Stromal cell of bone marrow (primary cell): ENCODE data around the gene MAGI1.
"Not testable (repeated sequence)": the region's sequence is repeated elsewhere in the genome, so short reads cannot be mapped to it uniquely, and the experiment has no call there.

Source experiments
- DNase-seq: peaks from one replicate; pipeline ENCODE4 v3.0.0-alpha.2; 2012; ENCODE audit warnings: low read depth

The MAGI1 gene

DNA sequence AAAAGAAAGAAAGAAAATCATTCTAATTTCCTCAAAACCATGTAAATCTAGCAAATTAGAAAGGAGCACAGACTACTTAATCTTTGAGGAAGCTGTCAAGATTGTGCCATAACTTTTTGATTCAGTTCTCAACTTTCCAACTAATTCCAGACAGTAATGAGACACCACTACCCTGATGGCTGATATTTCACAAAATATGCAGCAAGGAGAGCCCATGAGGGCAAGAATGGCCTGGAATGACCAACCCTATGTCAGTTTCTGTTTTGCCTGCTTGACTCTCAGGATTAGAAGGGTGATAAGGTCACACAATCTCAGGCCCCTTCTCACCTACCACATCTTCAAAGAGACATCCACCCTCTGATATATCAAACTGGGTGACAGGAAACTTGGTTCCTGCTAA lies 134.7 kb downstream of the MAGI1 start:
- no peak for DNase-seq

DNA sequence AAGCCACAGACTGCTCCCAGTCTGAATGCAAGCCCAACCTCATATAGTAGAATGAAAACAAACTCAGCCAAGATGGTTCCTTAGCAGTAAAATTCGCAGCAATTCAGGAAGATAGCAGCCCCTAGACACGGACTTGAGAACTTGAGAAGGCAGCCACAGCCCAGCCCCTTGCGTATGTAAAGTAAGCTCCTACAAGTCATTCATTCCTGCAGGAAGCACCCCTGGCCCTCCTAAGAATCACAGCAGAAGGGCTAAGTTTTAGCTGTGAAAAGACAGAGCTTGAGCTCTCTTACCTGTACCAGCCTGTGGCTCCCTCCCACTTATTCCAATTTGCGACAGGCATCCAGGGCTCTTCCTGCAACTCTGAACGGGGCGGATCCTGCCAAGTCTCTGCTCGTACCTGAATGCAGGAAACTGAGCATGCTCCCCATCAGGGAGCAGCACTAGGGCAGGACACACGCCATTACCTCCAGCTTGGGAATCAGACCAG lies 136.4 kb downstream of the MAGI1 start:
- DNase-seq, result no peak

DNA sequence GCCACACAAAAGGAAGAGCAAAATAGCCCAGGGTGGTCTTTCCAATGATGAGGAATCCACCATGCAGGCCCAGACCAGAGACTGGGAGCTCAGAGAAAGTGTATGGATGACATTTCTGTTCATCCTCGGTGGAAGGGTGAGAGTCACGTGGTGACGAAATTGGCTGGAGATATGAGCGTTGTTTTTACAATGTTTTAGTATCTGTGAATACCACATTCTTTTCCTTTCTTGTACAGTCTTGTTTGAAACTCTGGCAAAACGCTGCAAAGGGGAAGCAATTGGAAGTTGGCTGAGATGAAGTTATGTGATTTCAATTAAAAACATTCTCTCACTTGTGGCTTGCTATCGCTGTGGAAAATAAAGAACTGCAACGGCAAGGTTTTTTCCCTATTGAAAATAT lies 137.5 kb downstream of the MAGI1 start:
- no peak for DNase-seq

DNA sequence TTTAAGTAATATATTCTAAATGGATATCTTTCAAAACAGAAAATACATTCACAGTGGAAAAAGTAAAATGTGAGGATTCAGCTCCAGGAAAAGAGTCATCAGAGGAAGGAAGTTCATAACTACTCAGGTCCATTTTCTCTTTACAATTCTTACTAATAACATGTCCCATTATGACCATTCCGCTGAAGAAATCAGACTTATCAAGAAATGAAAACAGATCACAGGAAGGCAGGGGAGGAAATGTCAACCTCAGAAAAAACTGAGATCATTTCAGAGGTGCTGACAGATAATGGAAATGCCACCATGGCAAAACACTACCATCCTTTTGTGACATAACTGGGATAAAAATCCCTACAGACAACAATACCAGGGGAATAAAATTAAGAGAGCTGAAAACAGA lies 139.5 kb downstream of the MAGI1 start:
- no peak for DNase-seq

DNA sequence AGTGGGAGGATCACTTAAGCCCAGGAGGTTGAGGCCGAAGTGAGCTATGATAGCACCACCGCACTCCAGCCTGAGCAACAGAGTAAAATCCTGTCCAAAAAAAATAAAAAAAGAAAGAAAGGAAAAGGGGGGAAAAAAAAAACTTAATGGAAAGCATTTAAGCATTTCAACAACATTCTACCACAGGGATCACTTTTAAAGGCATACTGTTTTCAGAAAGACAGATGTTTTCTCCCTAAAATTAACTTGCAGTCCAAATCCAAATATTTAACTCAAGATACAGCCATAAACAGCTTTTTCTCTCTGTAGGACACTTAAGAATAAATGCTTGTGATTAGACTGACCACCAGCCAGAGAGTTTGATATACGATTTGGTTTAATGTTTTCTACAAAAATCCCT lies 141.0 kb downstream of the MAGI1 start:
- DNase-seq, result no peak

DNA sequence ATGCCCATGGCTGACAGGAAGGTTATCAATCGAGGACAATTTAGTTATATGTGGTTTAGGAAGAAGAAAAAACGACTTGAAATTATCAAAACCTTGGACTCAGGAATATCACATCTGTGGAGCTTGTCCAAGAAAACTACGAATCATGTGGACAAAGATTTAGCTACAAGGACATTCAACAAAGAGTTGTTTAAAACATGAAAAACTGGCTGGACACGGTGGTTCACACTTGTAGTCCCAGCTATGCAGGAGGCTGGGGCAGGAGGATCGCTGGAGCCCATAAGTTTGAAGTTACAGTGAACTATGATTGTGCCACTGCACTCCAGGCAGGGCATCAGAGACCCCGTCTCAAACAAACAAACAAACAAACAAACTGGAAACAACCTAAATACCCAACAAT lies 142.4 kb downstream of the MAGI1 start:
- no peak for DNase-seq

DNA sequence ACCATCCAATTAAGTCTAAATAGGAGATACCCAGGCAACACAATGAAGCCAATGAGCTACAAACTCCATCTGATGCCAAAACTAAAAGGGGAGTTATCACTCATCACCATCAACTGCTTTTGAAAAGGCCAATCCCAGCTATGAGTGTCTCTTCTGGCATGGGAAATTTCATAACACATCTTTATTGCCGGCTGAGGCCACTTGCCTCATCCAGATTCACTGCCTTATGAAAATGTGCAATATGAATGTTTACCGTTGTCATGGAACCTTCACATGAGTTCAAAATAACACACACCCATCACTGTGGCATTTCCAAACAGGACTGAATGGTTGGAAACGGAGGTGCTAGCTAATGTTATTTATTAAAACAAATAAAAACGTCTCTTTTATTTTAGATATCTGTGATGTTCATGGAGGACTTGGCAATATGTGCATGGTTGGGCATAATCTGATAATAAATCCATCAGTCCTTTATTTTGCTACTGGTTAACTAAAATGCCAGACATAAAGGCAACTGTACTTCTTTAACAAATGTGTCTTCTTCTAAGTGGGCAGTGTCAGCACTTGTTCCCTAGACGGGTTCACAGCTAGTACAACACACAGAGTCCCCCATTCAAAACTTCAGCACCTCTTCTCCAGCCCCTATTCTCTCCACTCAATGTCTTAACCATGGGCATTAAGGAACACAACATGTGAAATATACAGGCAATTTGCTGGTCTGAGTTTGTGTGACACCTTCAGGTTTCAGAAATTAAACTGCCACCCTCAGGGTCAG lies 143.9 kb downstream of the MAGI1 start:
- peak; percentile 89 for DNase-seq

DNA sequence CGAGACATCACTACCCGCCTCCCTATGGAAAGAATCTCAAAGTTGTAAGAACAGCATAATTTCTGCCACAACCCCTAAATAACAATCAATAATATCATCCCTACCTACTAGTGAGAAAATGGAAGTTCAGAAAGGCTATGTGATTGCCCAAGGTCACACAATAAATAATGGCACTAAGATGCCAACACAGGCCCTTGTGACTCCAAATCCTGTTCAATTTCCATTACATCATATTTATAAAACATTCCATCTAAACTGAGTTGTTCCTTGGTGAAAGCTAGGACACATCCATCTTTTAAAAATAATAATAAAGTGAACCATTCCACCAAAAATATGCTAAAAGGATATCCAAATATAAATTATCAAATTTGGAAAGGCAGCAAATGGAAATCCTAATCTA lies 144.6 kb downstream of the MAGI1 start:
- no peak for DNase-seq

DNA sequence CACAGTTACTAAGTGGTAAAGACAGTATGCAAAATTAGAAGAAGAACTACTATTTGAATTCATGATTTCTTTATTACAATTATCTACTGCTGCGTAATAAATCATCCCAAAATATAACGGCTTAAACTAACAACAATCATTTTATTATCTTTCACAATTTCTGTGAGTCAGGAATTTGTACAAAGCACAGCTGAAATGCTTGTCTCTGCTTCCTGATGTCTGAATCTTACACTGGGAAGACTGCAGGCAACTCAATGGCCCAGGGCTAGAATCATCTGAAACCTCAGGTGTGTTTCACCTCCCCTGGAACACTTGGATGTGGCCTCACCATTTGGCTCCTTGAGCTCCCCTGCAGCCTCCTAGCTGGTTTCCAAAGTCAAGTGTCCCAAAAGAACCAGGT lies 145.1 kb downstream of the MAGI1 start:
- DNase-seq, result no peak

DNA sequence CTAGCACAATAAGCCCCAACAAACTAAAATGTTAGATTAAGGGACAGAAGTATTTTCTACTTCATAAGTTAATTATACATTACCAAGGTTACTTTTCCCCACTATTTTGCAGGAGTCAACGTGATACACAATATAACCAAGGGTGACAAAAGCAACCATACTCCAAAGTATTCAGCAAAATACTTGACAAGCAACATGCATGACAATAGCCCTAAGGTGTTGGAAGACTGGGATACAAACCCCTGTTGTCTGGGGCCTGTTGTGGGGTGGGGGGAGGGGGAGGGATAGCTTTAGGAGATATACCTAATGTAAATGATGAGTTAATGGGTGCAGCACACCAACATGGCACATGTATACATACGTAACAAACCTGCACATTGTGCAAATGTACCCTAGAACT lies 147.2 kb downstream of the MAGI1 start:
- not testable (repeated sequence) for DNase-seq

DNA sequence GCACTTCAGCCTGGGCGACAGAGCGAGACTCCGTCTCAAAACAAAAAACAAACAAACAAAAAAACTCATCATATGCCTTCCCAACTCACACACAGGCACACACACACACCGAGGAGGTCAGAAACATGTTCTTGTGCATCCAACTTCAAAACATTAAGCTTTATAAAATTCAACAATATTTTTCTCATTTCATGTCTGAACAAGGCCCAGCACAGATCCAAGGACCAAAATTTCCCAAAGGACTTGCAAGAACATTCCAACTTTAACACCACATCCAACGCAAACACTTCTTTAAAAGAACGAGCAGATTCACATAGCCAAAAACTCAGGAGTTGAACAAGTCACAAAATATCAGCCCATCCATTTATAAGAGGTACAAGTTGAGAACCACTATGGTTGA lies 148.4 kb downstream of the MAGI1 start:
- DNase-seq, result no peak

DNA sequence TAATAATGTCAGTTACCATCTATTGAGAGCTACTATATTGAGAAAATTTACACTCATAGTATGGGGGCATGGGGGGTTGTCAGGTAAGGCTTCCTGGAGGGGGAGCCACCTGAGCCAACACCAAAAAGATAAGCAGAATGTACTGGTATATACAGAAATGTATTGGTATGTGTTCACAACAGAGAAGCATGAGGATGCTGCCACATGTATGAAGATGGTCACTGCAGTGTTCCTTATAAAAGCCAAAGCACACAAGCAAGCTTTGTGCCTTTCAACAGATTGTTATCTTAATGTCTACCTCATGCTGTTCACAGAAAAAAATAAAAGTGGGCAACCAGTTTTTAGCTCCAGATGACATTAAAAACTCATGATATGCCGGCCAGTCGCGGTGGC lies 149.0 kb downstream of the MAGI1 start:
- no peak for DNase-seq

DNA sequence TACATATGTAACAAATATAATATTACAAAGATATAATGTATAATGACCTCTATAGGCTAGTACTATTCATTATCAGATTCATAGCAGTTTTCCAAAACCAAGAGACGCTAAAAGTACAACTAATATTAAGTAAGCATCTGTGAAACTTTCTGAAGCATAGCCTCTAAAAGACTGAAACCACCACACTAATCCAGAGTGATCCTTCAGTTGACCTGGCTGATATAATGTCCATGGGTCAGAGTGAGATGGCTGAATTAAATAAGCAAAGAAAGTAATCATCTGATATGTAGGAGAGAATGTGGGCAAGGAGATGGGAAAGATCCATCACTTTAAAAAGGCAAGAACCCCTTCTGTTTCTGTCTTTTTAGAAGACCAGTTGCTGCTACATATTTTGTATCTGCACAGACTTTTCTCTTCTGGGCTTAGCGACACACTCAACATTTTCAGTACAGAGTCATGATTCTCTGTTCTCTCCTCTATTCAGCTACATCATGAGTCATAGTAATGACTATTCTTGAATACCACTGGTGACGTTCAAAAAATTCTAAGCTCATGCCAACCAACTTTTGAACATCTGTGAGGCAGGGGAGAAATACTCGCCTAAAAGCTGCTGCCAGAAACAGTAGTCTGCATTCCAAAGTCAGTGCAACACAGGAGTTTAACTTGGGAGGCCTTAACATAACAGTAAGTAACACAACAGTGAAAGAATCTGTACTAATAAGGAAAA lies 149.6 kb downstream of the MAGI1 start:
- DNase-seq, result peak; percentile 93

DNA sequence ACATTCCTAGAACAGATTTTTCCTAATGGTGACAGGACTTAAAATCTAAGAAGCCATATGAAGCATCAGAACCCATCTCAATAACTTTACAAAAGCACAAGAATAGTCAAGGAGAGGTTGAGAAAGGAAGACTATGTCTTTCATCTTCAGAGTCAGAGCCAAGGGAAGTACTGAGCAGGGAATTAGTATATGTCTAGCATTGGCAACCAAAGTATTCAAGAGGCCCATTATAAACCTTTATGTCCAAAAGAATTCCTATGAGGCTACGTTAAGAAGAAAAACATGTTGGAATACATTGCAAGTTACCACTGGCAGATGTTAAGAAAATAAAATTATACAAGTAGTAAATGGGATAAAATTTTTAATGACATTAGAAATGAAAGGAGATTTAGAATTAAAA lies 150.5 kb downstream of the MAGI1 start:
- no peak for DNase-seq

DNA sequence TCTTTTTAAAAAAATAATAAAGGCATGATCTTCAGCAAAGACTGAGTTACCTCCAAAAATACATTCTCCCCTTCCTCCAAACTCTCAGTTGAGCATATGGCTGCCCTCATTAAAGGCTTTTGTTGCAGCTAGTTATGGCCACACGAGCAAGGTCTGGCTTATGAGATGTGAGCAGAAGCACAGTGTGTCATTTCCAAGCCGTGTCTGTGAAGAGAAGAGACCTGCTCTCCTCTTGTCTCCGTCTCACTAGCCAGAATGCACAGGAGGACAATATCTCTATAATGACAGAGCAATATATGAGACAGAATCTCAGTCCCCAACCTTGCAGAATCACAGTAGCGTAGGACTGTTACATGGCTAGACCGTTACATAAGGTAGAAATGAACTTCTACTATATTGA lies 152.3 kb downstream of the MAGI1 start:
- no peak for DNase-seq

DNA sequence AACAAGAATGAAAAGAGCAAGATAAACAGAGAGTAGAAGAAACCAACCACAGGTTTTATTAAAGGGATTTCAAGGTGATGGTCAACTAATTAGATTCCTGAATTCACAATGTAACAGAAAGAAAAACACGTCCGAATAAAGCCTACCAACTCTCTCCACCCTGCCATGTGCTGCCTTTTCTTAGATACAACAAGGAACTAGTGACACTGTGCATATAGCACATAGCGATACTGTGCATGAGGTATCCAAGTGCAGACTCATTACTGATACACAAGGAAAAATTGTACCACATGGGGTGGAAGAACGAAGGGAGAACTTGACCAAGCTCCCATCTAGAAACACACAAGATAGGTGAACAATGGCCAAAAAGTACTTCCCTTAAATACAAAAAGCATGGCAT lies 154.6 kb downstream of the MAGI1 start:
- no peak for DNase-seq

DNA sequence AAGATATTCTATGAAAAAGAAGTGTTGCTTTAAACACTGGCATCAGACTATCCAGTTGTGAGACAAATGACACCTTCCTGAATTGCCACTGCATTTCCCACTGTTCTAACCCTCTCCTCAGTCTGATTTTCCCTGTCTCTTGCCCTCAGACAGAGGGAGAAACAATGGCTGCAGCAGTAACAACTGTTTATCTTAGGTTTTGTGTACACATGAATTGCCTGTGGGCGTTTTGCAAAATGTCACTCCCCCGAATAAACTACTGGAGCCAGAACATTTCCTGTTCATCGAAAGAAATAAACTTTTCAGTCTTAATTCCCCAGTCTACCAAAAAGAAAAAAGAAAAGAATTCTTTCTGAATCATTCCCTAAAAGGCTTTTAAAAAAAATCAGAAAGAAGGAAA lies 155.1 kb downstream of the MAGI1 start:
- DNase-seq, result no peak

DNA sequence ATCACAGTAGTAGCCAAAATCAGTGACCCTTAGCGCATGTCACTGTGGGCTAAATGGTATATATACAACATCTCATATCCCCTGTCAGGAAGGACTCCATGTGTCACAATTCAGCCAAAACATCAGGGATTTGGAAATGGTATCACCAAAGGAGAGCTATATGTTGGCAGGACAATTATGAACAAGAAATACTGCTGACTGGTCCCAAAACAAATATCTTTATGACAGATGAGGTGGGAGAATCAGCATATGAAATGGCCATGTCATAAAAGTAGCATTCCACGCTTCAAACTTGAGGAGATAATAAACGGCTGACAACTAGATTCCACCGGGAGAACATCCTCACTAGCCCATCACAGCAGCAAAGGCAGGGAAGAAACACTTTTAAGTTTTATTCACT lies 158.4 kb downstream of the MAGI1 start:
- DNase-seq, result no peak

DNA sequence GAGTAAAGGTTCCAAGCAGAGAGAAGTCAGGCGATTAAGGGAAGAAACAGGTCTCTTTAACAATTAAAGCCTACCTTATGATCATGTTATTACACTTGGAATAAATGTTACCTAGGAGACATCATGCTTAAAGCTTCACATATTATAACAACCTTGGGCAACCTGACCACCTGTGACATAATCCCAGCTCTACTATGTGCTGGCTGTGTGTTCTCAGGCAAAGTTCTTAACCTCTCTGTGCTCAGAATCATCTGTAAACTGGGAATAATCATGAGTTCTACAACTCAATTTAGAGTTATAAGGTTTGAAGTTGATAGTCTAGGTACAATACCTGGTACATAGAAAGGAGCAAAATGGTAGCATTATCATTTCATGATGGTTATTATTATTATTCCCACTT lies 159.3 kb downstream of the MAGI1 start:
- no peak for DNase-seq

DNA sequence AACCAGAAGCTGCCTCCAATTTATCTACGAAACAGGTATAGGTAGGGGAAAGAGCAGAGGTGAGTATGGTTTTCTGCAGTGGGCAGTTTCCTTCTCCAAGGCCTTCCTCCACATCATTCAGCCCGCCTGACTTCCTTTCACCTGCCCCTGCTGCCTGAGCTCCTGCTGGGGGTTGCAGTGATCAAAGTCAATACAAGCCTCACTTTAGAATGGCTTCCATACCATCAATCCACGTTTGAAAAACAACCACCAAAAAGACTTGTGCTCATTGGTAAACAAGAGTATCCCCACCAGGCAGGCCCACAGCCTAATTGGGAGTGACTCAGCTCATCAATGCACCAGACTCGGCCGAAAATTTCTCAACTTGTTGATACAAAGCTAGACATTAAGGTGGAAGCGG lies 159.9 kb downstream of the MAGI1 start:
- no peak for DNase-seq

DNA sequence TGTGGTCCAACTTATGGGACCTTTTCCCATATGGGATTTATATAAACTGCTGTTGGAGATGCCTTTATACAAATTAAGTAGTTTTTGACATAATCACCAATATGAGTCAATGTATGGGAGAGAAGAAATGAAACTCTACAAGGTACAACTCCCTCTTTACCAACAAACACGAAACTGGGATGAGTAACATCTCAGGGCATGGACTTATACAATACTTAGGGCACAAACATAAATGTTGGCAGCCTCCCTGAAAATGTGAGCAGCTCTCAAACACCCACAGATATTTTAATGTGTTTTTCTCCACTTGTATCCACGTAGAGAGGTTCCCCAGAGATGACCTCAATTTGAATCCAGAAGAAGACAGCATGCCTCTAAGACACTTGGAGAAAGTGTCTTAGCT lies 161.6 kb downstream of the MAGI1 start:
- no peak for DNase-seq

DNA sequence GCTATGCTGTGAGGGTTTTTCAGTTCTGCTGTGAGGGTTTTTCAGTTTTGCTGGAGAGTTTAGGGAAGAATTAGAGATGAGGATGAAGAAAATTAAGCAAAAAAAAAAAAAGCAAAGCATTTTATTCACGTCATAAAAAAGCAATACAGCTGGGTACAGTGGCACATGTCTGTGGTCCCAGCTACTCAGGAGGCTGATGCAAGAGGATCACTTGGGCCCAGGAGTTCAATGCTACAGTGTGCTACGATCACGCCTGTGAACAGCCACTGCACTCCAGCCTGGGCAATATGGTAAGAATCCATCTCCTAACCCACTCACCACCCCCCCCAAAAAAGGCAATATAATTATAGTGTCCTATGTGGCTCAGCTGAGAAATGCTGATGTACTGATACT lies 162.7 kb downstream of the MAGI1 start:
- no peak for DNase-seq

DNA sequence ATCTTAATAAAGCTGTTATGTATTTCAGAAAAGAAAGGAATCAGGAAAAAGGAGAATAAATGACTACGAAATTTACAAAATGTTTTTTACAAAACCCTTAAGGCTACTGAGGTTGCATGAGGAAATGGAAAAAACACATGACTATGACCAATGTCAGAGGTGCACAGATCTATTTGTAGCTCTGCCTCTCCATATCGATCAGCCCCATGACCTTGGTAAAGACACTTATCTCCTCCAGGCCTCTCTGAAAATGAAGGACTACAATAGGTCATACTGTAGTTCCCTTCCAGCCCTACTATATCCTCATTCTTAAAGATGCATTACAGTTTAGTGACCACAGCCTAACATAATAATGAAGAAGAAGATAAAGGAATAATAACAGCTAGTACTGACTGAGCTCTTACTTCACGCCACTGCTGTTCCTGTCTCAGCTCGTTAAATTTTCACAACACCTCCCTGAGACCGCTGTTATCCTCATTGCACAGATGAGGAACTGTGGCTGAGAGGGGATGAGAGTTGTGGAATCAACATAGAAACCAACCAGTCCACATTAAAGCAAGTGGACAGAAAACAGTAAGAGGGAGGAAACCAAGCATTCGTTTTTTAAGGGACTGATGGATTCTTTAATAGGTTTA lies 163.2 kb downstream of the MAGI1 start:
- no peak for DNase-seq
